NCI-H128 (cell line): Measurements from ENCODE around the gene CAPN15.

Experiments used
- DNase-seq: peaks from one replicate; lab custom pipeline; 2025; ENCODE audit not compliant: unreplicated experiment; lab: John Stamatoyannopoulos, UW

Gene CAPN15

GRCh38 chr16:543301-544164 is 16.0 kb downstream of the CAPN15 start:
- no peak for DNase-seq

GRCh38 chr16:544517-544916 is 17.0 kb downstream of the CAPN15 start:
- DNase-seq: no peak

GRCh38 chr16:546909-547770 is 19.6 kb downstream of the CAPN15 start:
- DNase-seq: no peak

- DNase-seq: no peak
Observed at GRCh38 chr16:548586-548985, 21.1 kb downstream of the CAPN15 start.

- DNase-seq: no peak
Observed at GRCh38 chr16:549544-550263, 22.2 kb downstream of the CAPN15 start.

GRCh38 chr16:551210-551609 is 23.7 kb downstream of the CAPN15 start:
- no peak for DNase-seq

GRCh38 chr16:552171-552570 is 24.7 kb downstream of the CAPN15 start:
- no peak for DNase-seq

DNA sequence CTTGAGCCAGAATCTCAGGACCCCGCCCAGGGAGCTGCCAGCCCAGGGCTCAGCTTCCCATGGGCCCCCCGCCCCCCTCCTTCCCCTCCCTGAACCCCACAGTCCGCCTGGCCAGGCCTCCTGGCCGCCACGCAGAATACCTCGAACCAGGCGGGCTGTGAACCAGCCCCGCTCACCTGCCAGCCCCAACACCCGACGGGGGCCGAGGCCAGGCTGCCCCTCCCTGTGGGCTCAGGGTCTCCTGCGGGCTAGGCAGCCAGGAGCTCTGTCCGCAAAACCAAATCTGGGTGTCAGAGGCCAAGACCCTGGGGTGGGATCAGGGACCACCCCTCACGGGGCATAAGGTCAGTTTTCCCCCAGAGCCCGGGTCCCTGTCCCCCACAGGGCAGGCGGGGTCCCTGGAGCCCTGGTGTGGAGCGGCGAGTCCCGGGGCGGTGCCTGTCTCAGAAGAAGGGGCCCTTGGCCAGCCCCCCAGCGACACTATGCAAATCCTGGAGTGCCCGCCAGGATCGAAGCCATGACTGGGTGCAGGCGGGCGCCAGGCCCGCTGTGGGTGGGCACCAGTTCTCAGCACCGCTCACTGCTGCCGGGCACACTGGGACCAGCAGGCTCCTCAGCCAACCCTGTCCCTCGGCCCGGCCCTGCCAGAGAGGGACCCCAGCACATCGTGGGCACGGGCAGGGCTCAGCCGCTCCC is 26.2 kb downstream of the CAPN15 start:
- DNase-seq: no peak

- no peak for DNase-seq
Observed at GRCh38 chr16:554297-554621, 26.7 kb downstream of the CAPN15 start.

DNA sequence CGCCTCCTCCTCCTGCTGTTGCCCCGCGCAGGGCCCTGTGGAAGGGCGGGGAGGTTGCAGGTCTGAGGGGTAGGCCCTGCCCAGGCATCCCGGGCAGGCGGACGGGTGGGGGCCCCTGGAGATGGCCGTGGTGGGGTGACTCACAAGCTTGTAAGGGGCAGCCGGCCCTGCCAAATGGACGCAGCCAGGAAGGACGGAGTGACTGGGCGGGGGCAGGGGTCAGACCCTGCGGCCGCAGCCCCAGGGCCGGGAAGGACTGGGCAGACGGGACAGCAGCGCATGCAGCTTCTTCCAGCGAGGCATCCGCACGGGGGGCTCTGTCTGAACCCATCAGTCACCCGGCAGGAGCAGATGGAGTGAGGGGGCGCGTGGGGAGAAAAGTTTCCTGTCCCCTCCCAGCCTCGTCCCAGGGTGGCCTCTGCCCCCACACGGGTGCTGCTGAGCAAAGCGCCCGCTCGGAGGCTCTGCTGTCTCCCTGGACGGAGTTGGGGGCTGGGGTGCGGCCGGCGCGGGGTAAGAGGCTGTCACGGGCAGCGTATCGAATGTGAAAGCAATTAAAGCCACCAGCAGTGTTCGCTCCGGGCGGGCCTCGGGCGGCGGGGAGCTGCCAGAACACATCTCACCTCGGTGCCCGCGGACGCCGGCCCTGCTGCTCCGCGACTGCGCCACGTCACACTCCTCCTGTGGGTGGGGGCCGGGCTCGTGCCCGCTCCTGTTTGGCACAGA is 27.3 kb downstream of the CAPN15 start:
- DNase-seq: no peak

GRCh38 chr16:555528-556473 is 28.3 kb downstream of the CAPN15 start:
- no peak for DNase-seq

DNA sequence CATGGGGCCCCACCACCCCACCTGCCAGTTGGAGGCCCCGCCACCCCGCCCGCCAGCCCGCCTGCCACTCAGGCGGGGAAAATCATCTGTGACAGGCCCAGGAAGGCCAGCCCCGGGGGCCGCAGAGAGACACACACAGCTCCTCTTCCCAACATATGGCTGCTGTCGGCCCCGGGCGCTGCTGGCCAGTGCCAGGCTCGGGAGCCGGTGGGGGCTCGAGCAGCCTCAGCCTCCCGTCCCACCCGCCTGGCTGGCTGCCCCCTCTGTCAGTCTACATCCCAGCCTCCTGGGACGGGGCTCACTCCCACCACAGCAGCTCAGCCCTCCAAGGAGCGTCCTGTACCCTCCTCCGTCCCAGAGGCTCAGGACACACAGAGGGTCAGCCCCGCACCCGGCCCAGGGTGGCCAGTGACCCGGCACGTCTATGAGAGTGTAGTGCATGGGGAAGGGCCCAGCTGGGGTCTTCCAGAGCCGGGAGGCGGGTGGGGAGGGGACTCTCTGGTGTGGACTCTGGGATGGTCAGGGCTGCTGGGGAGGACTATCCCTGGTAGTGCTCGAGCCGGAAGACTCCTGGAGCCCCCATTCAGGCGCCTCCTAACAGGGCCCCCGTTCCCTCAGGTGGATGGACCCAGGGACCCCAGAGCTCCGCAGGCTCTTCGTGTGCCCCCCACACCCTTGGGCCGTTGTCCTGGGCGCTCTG is 29.1 kb downstream of the CAPN15 start:
- DNase-seq: no peak

GRCh38 chr16:557463-558297 is 30.2 kb downstream of the CAPN15 start:
- no peak for DNase-seq

DNA sequence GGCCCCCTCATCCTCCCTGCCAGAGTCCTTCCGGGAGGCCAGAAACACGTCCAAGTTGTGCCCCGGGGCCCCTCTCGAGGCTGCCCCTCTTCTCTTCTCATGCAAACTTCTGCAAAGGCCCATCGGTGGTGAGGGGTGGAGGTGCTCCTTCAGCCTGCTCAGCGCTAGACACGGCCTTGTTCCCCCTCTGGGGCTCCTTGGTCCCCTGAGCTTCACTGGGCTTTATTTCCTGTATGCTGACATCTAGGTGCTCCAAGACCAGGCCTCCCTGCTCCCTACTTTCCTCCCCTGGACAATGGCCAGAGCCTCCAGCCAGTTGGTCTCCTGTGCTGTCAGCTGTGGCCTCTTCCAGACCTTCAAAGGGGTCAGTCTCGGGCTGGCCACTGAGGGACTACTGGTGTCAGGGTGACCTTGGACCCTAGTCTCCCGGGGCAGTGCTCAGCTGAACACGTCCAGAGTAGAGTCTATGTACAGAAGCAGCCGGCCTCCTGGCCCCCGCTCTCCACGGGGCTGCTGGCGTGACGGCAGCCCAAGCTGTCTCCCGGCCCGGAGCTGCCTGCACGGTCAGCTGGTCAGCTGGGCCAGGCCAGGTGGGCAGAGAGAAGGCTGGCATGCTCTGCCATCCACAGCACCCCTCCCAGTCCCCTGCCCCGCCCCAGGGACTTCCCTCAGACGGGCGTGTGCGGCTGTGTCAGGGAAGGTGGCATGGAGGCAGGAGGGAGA is 30.9 kb downstream of the CAPN15 start:
- DNase-seq: no peak

GRCh38 chr16:559021-559380 is 31.5 kb downstream of the CAPN15 start:
- no peak for DNase-seq

DNA sequence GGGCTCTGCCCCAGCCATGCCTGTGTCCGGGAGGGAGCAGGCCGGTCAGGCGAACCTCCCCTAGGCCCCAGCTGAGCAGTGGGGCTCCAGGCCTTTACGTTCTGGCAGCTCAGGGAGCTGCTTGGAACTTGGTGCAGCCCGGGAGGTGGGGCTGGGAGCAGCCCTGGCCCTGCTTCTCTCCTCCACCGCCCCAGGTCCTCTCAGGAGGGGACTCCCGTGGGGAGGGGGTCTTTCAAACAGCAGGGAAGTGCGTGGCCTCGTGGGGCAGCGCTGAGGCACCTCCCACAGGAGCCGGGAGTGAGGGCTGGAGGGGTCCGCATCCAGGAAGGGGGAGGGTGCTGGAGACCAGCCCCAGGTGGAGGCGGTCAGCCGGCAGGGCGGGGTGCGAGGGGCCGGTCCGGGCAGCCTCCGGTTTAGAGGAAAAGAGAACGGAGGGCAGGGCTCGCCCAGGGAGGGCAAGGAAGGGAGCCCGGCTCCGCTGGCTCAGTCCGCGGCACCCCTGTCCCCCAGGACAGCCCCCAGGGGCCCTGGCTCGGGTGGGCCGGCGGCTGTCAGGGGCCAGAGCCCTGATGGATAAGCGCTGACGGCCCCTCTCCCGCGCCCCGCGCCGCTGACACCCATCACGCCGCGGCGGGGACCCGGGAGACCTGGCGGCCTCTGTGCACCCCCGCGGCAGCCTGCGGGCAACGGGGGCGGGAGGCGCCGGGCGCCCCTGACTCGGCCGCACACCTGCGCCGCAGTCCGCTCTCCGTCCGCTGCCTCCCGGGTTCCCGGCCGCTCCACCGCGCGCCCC is 32.1 kb downstream of the CAPN15 start:
- no peak for DNase-seq
